Activated T-helper 1 cell treated with anti-CD3 and anti-CD28 coated beads, Interleukin-12 subunit alpha, Interleukin-12 subunit beta, Interleukin-2, Interleukin-4 antibody, amounts not matched to agents 30 ng/mL and 10 ng/mL and 1 ng/mL, durations not matched to agents 14 hours and 24 hours and 36 hours (primary cell): ENCODE data around the gene FCGR3A. TPM values are rescaled to one million over a fixed set of nuclear protein-coding genes. Genes with fewer than 3 reads are reported as not detected.
"Not testable (repeated sequence)": the region's sequence is repeated elsewhere in the genome, so short reads cannot be mapped to it uniquely, and the experiment has no call there.

Experiments used
- DNase-seq: peaks from one replicate; pipeline ENCODE4 v3.0.0; 2021; ENCODE audit warnings: low spot score
- H3K27ac Mint-ChIP-seq: one replicate; pipeline ENCODE4 v1.8.0; 2021; ENCODE audit warnings: mild to moderate bottlenecking, mixed read lengths
- H3K27me3 Mint-ChIP-seq: one replicate; pipeline ENCODE4 v1.8.0; 2022; ENCODE audit warnings: mild to moderate bottlenecking, moderate library complexity, mixed read lengths; ENCODE audit not compliant: insufficient read depth
- H3K36me3 Mint-ChIP-seq: one replicate; pipeline ENCODE4 v1.8.0; 2021; ENCODE audit warnings: low read depth, mixed read lengths
- H3K4me1 Mint-ChIP-seq: one replicate; pipeline ENCODE4 v1.8.0; 2021; ENCODE audit warnings: low read depth, mixed read lengths
- H3K4me3 Mint-ChIP-seq: one replicate; pipeline ENCODE4 v1.8.0; 2021; ENCODE audit warnings: mild to moderate bottlenecking, moderate library complexity, mixed read lengths
- H3K9me3 Mint-ChIP-seq: one replicate; pipeline ENCODE4 v1.8.0; 2021; ENCODE audit warnings: mixed read lengths
- intact Hi-C: fragments of 100-400 bp; cut with micrococcal nuclease; formaldehyde crosslinking; loops from one replicate; pipeline ENCODE4 v1.15.1; 2024
- total RNA-seq: library from RNA; stranded (reverse); gene quantifications from 2 replicates; pipeline ENCODE4 v1.2.3, GENCODE V29; 2022

Gene FCGR3A
- total RNA-seq, 1 donor from 2014 or later: not detected

- H3K27me3 Mint-ChIP-seq, H3K27ac Mint-ChIP-seq, H3K9me3 Mint-ChIP-seq, H3K36me3 Mint-ChIP-seq, DNase-seq, H3K4me3 Mint-ChIP-seq, intact Hi-C loops, H3K4me1 Mint-ChIP-seq: not testable (repeated sequence)
Observed at GRCh38 chr1:161548749-161549406, 740 bp downstream of the FCGR3A start.

- H3K4me3 Mint-ChIP-seq, H3K9me3 Mint-ChIP-seq, intact Hi-C loops, DNase-seq, H3K27ac Mint-ChIP-seq, H3K36me3 Mint-ChIP-seq, H3K4me1 Mint-ChIP-seq, H3K27me3 Mint-ChIP-seq: not testable (repeated sequence)
Observed at GRCh38 chr1:161547995-161548741, 1.4 kb downstream of the FCGR3A start.

GRCh38 chr1:161545005-161545731, 4.5 kb downstream of the FCGR3A start:
- H3K27ac Mint-ChIP-seq, H3K9me3 Mint-ChIP-seq, H3K27me3 Mint-ChIP-seq, DNase-seq, intact Hi-C loops, H3K36me3 Mint-ChIP-seq, H3K4me3 Mint-ChIP-seq: not testable (repeated sequence)
- peaks cover 40% of the 10 kb centered on the region for H3K4me1 Mint-ChIP-seq

- Mint-ChIP-seq H3K27ac (peak overlapping the region; percentile 13), H3K4me1 (peaks cover 47% of the 10 kb centered on the region)
- H3K36me3 Mint-ChIP-seq, H3K4me3 Mint-ChIP-seq, H3K9me3 Mint-ChIP-seq, DNase-seq, H3K27me3 Mint-ChIP-seq, intact Hi-C loops: not testable (repeated sequence)
Observed at GRCh38 chr1:161543125-161543524, 6.5 kb downstream of the FCGR3A start.

- H3K36me3 Mint-ChIP-seq, H3K27me3 Mint-ChIP-seq: not testable (repeated sequence)
- peak overlapping the region; percentile 24 for H3K27ac Mint-ChIP-seq
- DNase-seq: peak; percentile 55
- H3K9me3 Mint-ChIP-seq: peaks cover 10% of the 10 kb centered on the region
- intact Hi-C loops: loop anchor here (1.0 kb wide), 1 partner anchor 188 kb away; no protein-coding TSS in a partner anchor
- peak overlapping the region; percentile 45 for H3K4me3 Mint-ChIP-seq
- peaks cover 54% of the 10 kb centered on the region for H3K4me1 Mint-ChIP-seq
Observed at GRCh38 chr1:161542091-161542559, 7.5 kb downstream of the FCGR3A start.

- Mint-ChIP-seq H3K27ac (peak overlapping the region; percentile 89), H3K4me1 (peaks cover 58% of the 10 kb centered on the region), H3K4me3 (peak overlapping the region; percentile 85), H3K9me3 (peaks cover 15% of the 10 kb centered on the region)
- intact Hi-C loops: loop anchor here (1.0 to 2.0 kb wide), 5 partner anchors 9 to 204 kb away; no protein-coding TSS in a partner anchor
- not testable (repeated sequence) for H3K36me3 Mint-ChIP-seq, DNase-seq, H3K27me3 Mint-ChIP-seq
Observed at GRCh38 chr1:161540570-161540960, 9.1 kb downstream of the FCGR3A start.

- H3K4me3 Mint-ChIP-seq: peak overlapping the region; percentile 85
- H3K9me3 Mint-ChIP-seq: peaks cover 15% of the 10 kb centered on the region
- H3K36me3 Mint-ChIP-seq, H3K27me3 Mint-ChIP-seq: not testable (repeated sequence)
- DNase-seq: peak; percentile 86
- peaks cover 53% of the 10 kb centered on the region for H3K4me1 Mint-ChIP-seq
- peak overlapping the region; percentile 89 for H3K27ac Mint-ChIP-seq
- intact Hi-C loops: loop anchor here (1.0 to 10.0 kb wide), 7 partner anchors 9 to 204 kb away; no protein-coding TSS in a partner anchor
Observed at GRCh38 chr1:161539731-161540569, 9.7 kb downstream of the FCGR3A start.

- not testable (repeated sequence) for DNase-seq, H3K4me3 Mint-ChIP-seq, H3K27me3 Mint-ChIP-seq, H3K27ac Mint-ChIP-seq, H3K36me3 Mint-ChIP-seq
- intact Hi-C loops: loop anchor here (10.0 kb wide), 2 partner anchors 54 to 114 kb away; no protein-coding TSS in a partner anchor
- Mint-ChIP-seq H3K4me1 (peaks cover 52% of the 10 kb centered on the region), H3K9me3 (peaks cover 15% of the 10 kb centered on the region)
Observed at GRCh38 chr1:161538925-161539479, 10.6 kb downstream of the FCGR3A start.

GRCh38 chr1:161537068-161537669, 12.4 kb downstream of the FCGR3A start:
- H3K27ac Mint-ChIP-seq, H3K4me3 Mint-ChIP-seq, H3K36me3 Mint-ChIP-seq, H3K27me3 Mint-ChIP-seq, DNase-seq: not testable (repeated sequence)
- H3K4me1 Mint-ChIP-seq: peaks cover 42% of the 10 kb centered on the region
- intact Hi-C loops: loop anchor here (10.0 kb wide), 2 partner anchors 52 to 112 kb away; no protein-coding TSS in a partner anchor
- H3K9me3 Mint-ChIP-seq: peaks cover 15% of the 10 kb centered on the region

- Mint-ChIP-seq H3K27me3 (peaks cover 19% of the 10 kb centered on the region), H3K4me1 (peaks cover 30% of the 10 kb centered on the region), H3K9me3 (peaks cover 11% of the 10 kb centered on the region), H3K4me3 (peak overlapping the region; percentile 22)
- DNase-seq, H3K36me3 Mint-ChIP-seq, H3K27ac Mint-ChIP-seq: not testable (repeated sequence)
- intact Hi-C loops: loop anchor here (5.0 to 10.0 kb wide), 3 partner anchors 48 to 136 kb away; no protein-coding TSS in a partner anchor
Observed at GRCh38 chr1:161532644-161533567, 16.7 kb downstream of the FCGR3A start.
